H1 (cell line): ENCODE data around the gene MYRF.

Source experiments
- CHD2 ChIP-seq: IDR thresholded peaks from 2 replicates; pipeline ENCODE4 v1.6.1; 2012; ENCODE audit warnings: low read length, improper control_type of control experiment
- EZH2 ChIP-seq: fragments of 200-600 bp; sonication (generic); IDR thresholded peaks from 2 replicates; pipeline ENCODE4 v1.7.1; 2012; ENCODE audit warnings: low read depth, mild to moderate bottlenecking, moderate library complexity, low read length, inconsistent platforms; ENCODE audit not compliant: severe bottlenecking
- RAD21 ChIP-seq, 2 experiments: IDR thresholded peaks in 1 of 2; conservative IDR thresholded peaks in 1 of 2; 2 replicates each; pipeline ENCODE4 v1.6.1; 2011; ENCODE audit warnings: low read depth in 2 of 2, low read length in 2 of 2, improper control_type of control experiment in 1 of 2, inconsistent platforms in 1 of 2, mild to moderate bottlenecking in 1 of 2, moderate library complexity in 1 of 2
- SUZ12 ChIP-seq: fragments of 200-600 bp; sonication (generic); IDR thresholded peaks from 2 replicates; pipeline ENCODE4 v1.6.1; 2012; ENCODE audit warnings: mild to moderate bottlenecking, inconsistent platforms, low read length, moderate library complexity, mixed read lengths
- TEAD4 ChIP-seq: IDR thresholded peaks from 2 replicates; pipeline ENCODE4 v1.6.1; 2012; ENCODE audit warnings: low read depth, low read length, inconsistent platforms, mixed read lengths
- TF ChIP-seq, protein P1 (sequence below), 3 experiments: IDR thresholded peaks; 1 replicate in 2 of 3; 2 replicates in 1 of 3; pipeline versions ENCODE4 v1.5.1 to v1.6.1; 2011; ENCODE audit warnings: low read length in 3 of 3, mild to moderate bottlenecking in 3 of 3, inconsistent platforms in 2 of 3, low read depth in 1 of 3, moderate library complexity in 1 of 3; ENCODE audit not compliant: insufficient read depth in 1 of 3; ENCODE audit errors: control extremely low read depth in 1 of 3

DNA sequence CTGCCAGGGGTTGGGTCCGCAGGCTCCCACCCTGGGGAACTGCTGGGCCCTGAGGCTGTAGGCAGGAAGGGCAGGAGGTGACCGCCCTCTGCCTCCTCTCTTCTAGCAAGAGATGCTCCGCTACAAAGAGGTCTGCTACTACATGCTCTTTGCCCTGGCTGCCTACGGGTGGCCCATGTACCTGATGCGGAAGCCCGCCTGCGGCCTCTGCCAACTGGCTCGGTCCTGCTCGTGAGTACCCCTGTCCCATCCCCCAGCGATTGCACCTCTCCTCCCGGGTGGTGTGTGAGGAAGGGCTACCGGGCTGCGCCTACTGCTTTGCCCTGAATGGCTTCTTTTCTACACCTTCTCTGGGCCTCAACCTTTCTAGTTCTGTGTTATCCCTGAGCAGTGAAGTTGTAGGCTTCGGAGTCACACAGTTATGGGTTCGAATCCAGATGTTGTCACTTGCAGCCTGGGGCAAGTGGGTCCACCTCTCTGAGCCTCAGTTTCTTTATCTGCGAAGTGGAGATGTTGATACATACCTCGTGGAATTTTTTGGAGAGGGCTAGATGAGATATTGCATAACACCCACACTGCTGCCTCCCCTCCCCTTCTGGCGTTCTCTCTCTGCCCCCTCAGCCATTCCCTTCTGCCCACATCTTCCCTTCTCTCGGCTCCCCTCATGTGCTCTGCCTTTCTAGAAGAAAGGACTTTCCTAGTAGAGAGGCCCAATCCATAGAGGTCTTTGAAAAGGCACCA, 21.1 kb upstream of the MYRF start:
- TF ChIP-seq CHD2, result no peak
- no peak for TF ChIP-seq TEAD4
- TF ChIP-seq, protein P1, sequence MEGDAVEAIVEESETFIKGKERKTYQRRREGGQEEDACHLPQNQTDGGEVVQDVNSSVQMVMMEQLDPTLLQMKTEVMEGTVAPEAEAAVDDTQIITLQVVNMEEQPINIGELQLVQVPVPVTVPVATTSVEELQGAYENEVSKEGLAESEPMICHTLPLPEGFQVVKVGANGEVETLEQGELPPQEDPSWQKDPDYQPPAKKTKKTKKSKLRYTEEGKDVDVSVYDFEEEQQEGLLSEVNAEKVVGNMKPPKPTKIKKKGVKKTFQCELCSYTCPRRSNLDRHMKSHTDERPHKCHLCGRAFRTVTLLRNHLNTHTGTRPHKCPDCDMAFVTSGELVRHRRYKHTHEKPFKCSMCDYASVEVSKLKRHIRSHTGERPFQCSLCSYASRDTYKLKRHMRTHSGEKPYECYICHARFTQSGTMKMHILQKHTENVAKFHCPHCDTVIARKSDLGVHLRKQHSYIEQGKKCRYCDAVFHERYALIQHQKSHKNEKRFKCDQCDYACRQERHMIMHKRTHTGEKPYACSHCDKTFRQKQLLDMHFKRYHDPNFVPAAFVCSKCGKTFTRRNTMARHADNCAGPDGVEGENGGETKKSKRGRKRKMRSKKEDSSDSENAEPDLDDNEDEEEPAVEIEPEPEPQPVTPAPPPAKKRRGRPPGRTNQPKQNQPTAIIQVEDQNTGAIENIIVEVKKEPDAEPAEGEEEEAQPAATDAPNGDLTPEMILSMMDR (IDR thresholded peaks at IDR 0.05; ENCODE audit: control extremely low read depth in 1 of 3, insufficient read depth in 1 of 3, low read depth in 1 of 3, low read length in 3 of 3), result no peak
- no peak for TF ChIP-seq EZH2
- no peak for TF ChIP-seq SUZ12
- no peak for TF ChIP-seq RAD21 (IDR thresholded peaks at IDR 0.05 in 1 of 2, conservative IDR thresholded peaks at IDR 0.05 in 1 of 2; ENCODE audit: low read depth in 2 of 2, low read length in 2 of 2)
